GM12878 (cell line): ENCODE measurements around the gene GBP6.

ENCODE experiments used
- CHD2 ChIP-seq: IDR thresholded peaks from 2 replicates; pipeline ENCODE4 v1.6.1; 2011; ENCODE audit warnings: low read depth, low read length, improper control_type of control experiment, borderline replicate concordance
- KDM1A ChIP-seq: fragments of 200-600 bp; sonication (generic); IDR thresholded peaks from 2 replicates; pipeline ENCODE4 v1.6.1; 2016; ENCODE audit warnings: borderline replicate concordance
- LARP7 ChIP-seq: fragments of 450-650 bp; IDR thresholded peaks from 2 replicates; pipeline ENCODE4 v1.6.1; 2017; ENCODE audit warnings: mild to moderate bottlenecking
- RAD21 ChIP-seq: IDR thresholded peaks from 2 replicates; pipeline ENCODE4 v1.6.1; 2011; ENCODE audit warnings: mild to moderate bottlenecking, low read depth, low read length, moderate library complexity; ENCODE audit not compliant: insufficient read depth

DNA sequence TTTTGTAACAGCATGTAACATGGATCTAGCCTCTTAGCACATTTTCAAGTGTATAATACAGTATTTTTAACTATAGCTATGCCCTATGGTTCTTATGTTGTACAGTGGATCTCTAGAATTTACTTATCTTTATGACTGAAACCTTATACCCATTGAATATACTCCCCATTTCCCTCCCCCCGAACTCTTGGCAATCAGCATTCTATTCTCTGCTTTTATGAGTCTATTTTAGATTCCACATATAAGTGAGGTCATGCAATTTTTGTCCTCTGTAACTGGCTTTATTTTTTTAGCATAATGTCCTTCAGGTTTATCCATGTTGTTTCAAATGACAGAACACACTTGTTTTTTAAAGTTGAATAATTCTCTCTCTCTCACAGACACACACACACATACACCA, 3.1 kb upstream of the GBP6 start:
- no peak for TF ChIP-seq RAD21
- no peak for TF ChIP-seq KDM1A
- TF ChIP-seq CHD2, result no peak
- no peak for TF ChIP-seq LARP7
